Esophagus muscularis mucosa (tissue), 4 donors: ENCODE results near the gene ASCL4.

Source experiments
- EP300 ChIP-seq: sonication (generic); formaldehyde crosslinking; IDR thresholded peaks from one replicate; pipeline ENCODE4 v1.6.1; 2017; ENCODE audit warnings: antibody characterized with exemption
- POLR2AphosphoS5 ChIP-seq, 2 donors: sonication (generic); formaldehyde crosslinking; IDR thresholded peaks; one replicate each; pipeline ENCODE4 v1.6.1; 2017; ENCODE audit warnings: antibody characterized with exemption in 2 of 2
- TF ChIP-seq, protein P1 (sequence below), 3 experiments: fragments of 200-600 bp in 2 of 3; fragments of 450-650 bp in 1 of 3; sonication (generic) in 2 of 3; IDR thresholded peaks; one replicate each; pipeline ENCODE4 v1.5.1; 2017 to 2019; ENCODE audit warnings: antibody characterized with exemption in 3 of 3, mild to moderate bottlenecking in 2 of 3, moderate library complexity in 1 of 3

DNA sequence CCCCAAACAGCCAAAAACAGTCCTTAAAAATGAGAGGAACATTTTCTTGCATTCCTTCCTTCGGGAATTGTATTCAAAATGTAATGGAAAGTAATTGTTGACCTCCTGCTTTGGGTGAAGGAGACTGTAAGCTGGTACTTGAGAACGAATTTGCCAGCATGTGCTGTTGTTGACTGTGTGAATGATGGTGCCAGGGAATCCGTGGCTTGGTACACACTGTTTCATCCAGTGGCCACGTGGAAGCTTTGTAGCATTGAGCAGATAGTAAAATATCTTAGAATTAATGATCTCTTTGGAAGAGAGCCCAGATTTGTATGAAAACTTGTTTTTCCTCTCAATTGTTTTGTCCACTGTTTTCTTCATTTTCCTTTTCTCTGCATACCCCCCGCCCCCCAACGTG lies 1.7 kb downstream of the ASCL4 start:
- TF ChIP-seq, protein P1, sequence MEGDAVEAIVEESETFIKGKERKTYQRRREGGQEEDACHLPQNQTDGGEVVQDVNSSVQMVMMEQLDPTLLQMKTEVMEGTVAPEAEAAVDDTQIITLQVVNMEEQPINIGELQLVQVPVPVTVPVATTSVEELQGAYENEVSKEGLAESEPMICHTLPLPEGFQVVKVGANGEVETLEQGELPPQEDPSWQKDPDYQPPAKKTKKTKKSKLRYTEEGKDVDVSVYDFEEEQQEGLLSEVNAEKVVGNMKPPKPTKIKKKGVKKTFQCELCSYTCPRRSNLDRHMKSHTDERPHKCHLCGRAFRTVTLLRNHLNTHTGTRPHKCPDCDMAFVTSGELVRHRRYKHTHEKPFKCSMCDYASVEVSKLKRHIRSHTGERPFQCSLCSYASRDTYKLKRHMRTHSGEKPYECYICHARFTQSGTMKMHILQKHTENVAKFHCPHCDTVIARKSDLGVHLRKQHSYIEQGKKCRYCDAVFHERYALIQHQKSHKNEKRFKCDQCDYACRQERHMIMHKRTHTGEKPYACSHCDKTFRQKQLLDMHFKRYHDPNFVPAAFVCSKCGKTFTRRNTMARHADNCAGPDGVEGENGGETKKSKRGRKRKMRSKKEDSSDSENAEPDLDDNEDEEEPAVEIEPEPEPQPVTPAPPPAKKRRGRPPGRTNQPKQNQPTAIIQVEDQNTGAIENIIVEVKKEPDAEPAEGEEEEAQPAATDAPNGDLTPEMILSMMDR (IDR thresholded peaks at IDR 0.05): no peak
- TF ChIP-seq EP300: no peak
- no peak for TF ChIP-seq POLR2AphosphoS5 (IDR thresholded peaks at IDR 0.05)
